ENCODE data around the gene PKP2. TPM values are rescaled to one million over a fixed set of nuclear protein-coding genes. Genes with fewer than 3 reads are reported as not detected.

The PKP2 gene
- polyA plus RNA-seq, 1 experiment, result 0.02 TPM

DNA sequence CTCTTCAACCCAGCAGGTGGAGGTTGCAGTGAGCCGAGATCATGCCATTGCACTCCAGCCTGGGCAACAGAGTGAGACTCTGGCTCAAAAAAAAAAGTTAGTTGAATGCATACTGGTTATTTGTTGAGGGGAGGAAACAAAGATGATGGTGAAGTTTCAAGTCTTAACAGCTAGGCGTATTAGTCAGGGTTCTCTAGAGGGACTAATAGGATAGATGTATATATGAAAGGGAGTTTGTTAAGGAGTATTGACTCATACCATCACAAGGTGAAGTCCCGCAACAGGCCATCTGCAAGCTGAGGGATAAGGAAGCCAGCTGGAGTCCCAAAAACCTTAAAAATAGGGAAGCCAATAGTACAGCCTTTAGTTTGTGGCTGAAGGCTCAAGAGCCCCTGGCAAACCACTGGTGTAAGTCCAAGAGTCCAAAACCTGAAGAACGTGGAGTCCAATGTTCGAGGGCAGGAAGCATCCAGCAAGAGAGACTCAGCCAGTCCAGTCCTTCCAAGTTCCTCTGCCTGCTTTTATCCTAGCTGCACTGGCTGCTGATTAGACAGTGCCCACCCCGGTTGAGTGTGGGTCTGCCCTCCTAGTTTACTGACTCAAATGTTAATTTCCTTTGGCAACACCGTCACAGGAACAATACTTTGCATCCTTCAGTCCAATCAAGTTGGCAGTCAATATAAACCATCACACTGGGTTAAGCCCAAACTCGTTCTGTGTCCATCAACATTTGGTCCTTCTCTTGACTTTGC lies 26.1 kb upstream of the PKP2 start:
- no peaks in the 10 kb centered on the region for H3K27me3 ChIP-seq (ENCODE audit: control insufficient read depth, insufficient read depth, low read length)
- ChIA-PET CTCF (no interaction called here), POLR2A (no interaction called here)
- H3K4me3 ChIP-seq (ENCODE audit: low read depth, low read length), result no peak overlapping the region
- H3K9me3 ChIP-seq (ENCODE audit: control insufficient read depth, insufficient read depth, low read length), result peaks cover 11% of the 10 kb centered on the region
- TF ChIP-seq, protein P1, sequence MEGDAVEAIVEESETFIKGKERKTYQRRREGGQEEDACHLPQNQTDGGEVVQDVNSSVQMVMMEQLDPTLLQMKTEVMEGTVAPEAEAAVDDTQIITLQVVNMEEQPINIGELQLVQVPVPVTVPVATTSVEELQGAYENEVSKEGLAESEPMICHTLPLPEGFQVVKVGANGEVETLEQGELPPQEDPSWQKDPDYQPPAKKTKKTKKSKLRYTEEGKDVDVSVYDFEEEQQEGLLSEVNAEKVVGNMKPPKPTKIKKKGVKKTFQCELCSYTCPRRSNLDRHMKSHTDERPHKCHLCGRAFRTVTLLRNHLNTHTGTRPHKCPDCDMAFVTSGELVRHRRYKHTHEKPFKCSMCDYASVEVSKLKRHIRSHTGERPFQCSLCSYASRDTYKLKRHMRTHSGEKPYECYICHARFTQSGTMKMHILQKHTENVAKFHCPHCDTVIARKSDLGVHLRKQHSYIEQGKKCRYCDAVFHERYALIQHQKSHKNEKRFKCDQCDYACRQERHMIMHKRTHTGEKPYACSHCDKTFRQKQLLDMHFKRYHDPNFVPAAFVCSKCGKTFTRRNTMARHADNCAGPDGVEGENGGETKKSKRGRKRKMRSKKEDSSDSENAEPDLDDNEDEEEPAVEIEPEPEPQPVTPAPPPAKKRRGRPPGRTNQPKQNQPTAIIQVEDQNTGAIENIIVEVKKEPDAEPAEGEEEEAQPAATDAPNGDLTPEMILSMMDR (IDR thresholded peaks at IDR 0.05; ENCODE audit: low read depth, low read length), result no peak
- no peak overlapping the region for H3K27ac ChIP-seq (ENCODE audit: low read depth, low read length)
- DNase-seq (ENCODE audit: low read depth, low spot score), result no peak

DNA sequence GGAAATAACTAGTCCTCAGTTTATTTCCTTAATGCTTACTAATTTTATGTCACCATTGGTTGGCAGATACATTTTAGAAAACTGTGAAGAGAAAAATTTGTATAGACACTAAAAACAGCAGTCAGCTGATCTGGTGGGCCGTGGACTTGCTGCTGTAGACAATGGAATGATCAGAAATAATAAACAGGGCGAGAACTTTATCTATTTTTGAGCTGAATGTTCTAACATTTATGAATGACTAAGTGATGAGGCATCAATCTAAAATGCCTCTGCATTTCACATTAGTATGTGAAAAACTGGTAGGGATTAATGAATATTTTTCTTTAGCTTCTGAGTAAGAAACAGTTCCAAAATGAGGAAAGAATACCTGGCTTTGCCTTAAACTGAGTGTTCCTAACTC lies 24.8 kb upstream of the PKP2 start:
- TF ChIP-seq, protein P1 (IDR thresholded peaks at IDR 0.05; ENCODE audit: low read depth, low read length), result no peak
- Histone ChIP-seq H3K27me3 (ENCODE audit: control insufficient read depth, insufficient read depth, low read length) (no peaks in the 10 kb centered on the region), H3K9me3 (ENCODE audit: control insufficient read depth, insufficient read depth, low read length) (peaks cover 5% of the 10 kb centered on the region), H3K27ac (ENCODE audit: low read depth, low read length) (no peak overlapping the region), H3K4me3 (ENCODE audit: low read depth, low read length) (no peak overlapping the region)
- ChIA-PET CTCF (no interaction called here), POLR2A (no interaction called here)
- no peak for DNase-seq (ENCODE audit: low read depth, low spot score)

DNA sequence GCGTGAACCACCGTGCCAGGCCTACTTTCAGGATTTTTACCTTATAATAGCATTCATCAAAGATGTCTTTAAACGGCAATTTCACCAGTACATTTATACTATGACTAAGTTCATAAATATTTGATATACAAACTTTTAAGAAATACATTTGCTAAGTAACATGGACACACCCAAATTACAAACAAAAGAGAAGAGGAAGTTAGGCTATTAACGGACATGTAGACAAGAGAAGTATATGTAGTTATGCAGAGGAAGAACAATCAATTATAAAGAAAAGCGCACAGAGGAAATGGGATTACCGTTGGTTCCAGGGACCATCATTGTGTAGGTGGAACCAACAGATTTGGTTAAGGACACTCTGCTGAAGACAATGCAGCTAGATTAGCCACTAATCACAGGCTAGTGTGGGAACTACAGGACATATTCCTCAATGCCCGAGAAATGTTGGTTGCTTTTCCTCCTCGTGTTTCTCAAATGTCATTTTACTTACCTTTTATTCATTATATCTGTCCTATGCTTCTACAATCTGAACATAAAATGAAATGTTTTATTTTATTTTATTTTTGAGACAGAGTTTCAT lies 24.0 kb upstream of the PKP2 start:
- CTCF ChIA-PET, result no interaction called here
- Histone ChIP-seq H3K9me3 (ENCODE audit: control insufficient read depth, insufficient read depth, low read length) (peaks cover 5% of the 10 kb centered on the region), H3K27ac (ENCODE audit: low read depth, low read length) (no peak overlapping the region), H3K27me3 (ENCODE audit: control insufficient read depth, insufficient read depth, low read length) (no peaks in the 10 kb centered on the region), H3K4me3 (ENCODE audit: low read depth, low read length) (no peak overlapping the region)
- TF ChIP-seq, protein P1 (IDR thresholded peaks at IDR 0.05; ENCODE audit: low read depth, low read length), result no peak
- no peak for DNase-seq (ENCODE audit: low read depth, low spot score)
- POLR2A ChIA-PET, result no interaction called here

DNA sequence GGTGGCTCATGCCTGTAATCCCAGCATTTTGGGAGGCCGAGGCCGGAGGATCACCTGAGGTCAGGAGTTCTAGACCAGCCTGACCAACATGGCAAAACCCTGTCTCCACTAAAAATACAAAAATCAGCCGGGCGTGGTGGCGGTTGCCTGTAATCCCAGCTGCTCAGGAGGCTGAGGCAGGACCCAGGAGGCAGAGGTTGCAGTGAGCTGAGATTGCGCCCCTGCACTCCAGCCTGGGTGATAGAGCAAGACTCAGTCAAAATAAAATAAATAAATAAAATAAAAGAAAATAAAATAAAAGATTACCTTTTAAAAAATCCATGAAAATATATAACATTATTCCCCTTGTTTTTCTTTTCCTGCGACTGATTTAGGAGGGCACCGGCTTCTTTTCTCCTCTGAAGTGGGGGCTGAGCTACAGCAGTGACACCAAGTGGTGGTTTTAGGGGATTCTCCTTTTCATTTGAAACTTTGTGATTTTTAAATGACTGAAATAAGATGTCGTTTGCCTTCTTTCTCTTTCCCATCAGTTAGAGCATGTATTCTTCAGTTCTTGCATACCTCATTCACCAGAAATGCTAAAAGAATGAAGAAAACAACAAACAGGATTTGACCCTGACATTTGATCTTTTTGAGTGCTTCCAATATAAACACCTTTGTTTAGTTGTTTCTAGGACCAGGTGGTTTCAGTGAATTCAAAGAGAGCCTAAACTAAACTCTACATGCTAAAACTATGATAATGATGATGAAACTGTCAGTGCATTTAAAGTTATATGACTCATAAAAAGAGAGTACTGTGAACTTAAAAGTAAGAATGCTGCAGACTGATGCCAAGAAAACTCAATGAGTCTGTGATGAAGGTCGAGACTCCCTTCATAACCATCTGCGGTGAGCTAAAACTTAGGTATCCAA lies 22.6 kb upstream of the PKP2 start:
- no peaks in the 10 kb centered on the region for H3K27me3 ChIP-seq (ENCODE audit: control insufficient read depth, insufficient read depth, low read length)
- TF ChIP-seq, protein P1 (IDR thresholded peaks at IDR 0.05; ENCODE audit: low read depth, low read length), result no peak
- peaks cover 3% of the 10 kb centered on the region for H3K9me3 ChIP-seq (ENCODE audit: control insufficient read depth, insufficient read depth, low read length)
- ChIA-PET POLR2A (no interaction called here), CTCF (interaction anchor here (0.5 kb wide), 1 partner anchor 1266 kb away, joined by 7 read pairs; no protein-coding TSS in a partner anchor)
- H3K4me3 ChIP-seq (ENCODE audit: low read depth, low read length), result no peak overlapping the region
- H3K27ac ChIP-seq (ENCODE audit: low read depth, low read length), result no peak overlapping the region
- no peak for DNase-seq (ENCODE audit: low read depth, low spot score)

All from AG04450 (cell line).